Measurements from ENCODE around the gene BARHL1.

BARHL1 gene

DNA sequence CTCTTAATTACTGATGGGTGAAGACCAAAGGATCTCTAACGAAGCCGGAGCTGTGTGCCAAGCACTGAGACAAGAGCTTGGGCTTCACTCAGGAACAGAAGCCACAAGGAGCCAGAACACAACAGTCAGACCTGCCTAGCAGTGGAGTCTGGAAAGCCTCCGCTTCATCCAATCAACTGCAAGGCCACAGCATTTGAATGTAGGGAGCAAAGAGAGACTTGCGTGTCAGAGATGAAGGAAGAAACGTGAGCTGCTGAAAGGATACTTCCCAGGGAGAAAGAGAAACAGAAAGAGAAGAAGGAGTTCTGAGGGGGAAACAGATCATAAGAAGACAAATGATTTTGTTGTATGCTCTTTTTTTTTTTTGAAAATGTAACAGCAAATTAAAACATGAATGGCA is 43.9 kb downstream of the BARHL1 start:
- no peak for DNase-seq

DNA sequence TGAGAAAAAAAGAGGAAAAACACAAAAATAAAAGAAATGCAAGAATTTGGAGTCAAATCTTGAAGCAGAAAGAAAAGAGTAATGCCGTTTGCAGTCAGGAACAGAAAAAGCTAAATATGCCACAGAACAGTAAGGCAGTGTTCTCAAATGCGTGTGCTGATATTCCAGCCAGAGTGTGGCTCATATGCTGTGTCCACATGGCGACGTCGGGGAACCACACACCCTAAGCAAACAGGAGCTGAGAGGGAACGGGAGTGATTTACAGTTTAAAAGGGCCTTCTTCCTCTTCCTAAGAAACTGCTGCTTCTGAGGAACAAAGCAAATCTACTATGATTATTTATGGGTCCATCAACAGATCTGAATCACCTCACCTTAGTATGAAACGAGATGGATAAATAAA is 44.7 kb downstream of the BARHL1 start:
- DNase-seq: no peak

DNA sequence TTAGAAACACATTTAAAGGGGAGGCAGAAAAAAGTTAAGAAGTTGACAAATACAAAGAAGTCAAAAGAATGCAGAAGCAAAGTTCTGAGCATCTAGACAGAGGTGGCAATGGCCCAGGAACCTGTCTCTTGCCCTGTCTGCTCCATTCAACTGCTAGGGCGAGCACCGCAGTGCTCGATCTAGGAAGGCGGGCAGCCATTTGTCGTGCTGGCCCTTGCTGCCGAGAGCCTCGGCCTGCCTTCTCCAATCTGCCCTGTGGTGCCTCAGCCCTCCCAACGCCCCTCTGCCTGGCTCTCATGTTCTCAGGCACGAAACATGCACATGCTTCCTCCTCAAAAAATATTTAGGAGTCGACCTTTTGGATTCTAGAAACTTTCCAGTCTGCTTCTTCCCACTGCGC is 45.2 kb downstream of the BARHL1 start:
- no peak for DNase-seq

DNA sequence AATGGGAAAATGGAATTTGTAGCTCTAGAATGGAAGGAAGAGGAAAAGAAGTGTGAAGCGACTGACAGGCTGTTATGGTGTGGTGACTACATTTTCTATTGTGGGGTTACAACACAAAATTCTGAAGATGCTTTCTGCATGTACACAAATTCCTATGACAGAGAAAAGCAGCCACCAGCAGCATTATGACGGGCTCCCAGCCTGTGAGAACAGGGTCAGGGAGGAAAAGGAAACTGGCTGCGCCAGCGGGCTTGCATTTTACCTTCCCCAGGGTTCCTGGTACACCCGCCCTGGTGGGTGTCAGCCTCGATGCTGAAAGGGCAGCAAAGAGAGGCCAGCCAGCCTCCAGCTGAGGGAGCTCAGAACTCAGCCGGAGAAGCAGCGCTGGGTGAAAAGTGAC is 46.3 kb downstream of the BARHL1 start:
- DNase-seq: no peak

DNA sequence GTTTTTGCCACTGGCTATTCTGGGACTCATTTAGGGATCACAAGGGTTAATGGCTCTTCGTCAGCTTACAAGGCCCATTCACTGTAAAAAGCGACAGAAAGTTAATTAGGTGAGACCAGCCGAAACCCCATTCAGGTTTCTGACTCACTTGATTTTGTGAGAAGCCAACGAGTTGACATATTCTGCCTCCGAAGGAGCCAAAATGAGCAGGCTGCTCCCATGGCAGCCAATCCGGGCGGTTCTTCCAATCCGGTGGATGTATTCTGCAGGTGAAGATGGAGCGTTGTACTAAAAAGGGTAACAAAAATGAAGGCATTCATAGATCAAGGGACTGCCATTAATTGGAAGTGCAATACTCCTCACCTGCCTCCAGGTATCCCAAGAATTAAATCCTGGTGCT is 47.7 kb downstream of the BARHL1 start:
- DNase-seq: no peak

DNA sequence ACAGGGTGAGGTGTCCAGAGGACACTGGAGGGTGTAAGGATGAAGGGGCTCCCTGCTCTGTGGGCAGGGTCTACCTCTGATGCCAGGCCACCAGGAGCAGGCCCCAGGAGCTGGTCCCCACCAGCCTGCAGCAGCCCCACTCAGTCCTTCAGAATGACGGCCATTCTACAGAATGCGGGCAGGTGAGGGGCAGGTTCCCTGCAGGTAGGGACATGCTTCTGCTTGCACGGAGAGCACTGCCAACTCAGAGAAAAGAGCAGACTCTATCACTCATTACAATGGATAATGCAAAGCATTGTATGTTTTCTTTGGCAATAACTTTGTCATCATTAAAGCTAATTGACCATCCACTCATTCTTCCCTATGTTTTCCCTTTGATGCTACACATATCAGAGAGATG is 48.4 kb downstream of the BARHL1 start:
- DNase-seq: no peak

DNA sequence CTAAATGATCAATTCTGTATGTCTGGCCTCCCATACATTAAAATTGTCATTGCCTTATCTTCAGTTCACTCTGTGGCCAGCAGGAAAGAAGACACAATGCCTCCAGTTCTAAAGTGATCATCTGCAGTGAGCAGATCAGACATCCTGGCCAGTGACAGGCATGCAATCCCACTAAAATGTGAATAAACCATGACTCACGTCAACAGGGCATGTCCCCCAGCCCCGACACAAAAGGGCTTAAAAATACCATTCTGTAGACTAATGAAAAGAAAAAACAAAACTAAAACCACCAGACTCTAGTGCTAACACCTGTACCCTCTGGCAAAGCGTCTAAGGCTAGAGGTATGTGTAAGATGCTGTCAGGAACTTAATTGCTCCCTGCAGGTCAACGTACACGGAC is 48.9 kb downstream of the BARHL1 start:
- DNase-seq: no peak

DNA sequence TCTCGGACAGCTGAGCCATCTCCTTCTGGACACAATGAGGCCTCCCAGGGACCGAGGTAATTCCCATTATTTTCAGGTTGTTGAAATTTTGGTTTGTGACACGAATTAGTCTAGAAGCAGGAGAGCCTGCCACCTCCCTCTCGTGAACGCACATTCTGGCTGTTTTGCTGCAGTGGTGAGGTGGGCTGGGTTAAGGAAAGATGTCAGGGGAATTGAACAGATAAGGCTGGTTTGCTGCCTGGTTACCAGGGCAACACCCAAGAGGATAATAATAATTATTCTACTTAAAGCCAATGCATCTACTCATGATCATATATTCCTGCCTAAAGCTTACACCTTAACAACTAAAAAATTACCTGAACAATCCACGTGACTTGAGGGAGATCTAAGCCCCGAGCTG is 49.3 kb downstream of the BARHL1 start:
- DNase-seq: no peak

DNA sequence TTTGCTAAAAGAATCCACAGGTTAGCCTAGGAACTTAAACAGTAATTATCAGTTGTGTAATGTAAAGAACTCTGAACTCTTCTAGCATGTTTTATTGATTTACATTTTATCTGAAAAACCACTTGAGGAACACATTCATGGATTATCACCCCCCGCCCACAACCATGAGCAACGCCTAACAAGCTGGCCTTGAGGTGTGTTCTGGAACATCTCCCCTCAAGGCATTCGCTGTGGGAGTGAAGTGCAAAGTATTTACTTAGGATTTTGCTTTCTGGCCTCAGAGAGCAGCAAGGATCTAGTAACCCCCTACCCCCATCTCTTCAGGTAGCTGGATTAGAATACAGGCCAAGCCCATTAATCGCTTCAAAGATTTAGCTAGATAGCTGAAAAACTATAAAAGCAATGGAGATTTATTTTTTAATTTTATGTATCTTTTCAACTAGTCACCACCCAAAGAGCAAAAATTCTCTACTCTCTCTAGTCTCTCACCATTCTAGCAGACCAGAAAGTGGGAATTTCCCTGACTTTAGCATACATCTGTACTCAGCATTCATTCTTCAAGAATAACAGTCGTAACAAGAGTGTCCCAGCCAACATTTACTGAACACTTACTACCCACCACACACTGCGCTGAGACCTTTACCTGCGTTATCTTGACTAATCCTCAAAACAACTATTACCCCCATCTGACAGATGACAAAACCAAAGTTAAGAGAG is 50.2 kb downstream of the BARHL1 start:
- DNase-seq: no peak

DNA sequence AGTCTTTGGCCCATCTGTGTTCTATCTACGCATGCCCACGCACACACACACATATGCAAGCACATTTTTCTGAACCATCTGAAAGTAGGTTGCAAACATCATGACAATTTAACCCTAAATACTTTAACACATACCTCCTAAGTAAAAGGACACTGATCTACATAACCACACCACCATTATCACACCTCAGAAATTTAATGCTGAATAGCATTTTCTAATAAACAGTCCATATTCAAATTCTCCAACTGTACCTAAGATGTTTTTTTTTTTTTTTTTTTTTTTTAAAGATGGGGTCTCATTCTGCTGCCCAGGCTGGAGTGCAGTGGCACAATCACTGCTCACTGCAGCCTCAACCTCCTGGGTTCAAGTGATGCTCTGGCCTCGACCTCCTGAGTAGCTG is 51.9 kb downstream of the BARHL1 start:
- DNase-seq: no peak

DNA sequence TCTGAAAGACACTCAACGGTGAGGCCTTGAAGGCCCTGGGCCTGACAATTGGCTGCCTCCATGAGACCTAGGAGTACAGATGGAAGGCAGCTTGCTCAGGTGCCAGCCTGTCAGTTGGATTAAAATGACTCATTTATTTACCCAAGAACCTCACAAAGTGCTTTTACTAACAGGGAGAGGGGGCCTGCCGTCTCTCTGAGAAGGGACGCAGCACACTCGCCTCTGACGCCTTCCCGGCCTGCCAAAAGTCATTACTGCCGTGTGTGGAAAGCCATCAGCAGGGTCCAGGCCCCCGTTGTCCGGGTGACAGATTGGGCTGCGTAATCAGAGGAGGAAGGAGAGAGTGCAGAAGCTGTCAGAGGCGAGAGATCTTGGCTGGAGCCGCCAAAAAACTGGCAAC is 54.9 kb downstream of the BARHL1 start:
- peak; percentile 81 for DNase-seq

DNA sequence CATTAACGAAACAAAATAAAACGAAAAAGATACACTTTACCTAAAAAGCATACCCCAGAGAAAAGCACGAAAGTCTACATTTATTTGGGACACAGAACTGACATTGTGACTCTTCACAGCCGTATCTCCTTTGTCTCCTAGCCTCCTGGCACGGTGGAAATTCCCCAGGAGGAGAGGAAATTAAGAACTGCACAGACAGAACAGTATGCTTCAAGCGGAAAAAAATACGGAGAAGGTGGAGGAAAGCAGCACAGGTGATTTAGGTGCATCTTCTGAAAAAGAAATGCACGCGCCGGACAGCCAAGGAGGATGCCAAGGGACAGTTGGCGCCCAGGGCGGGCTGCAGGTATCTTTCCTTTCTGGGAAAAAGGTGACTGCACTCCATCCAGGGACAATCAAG is 55.4 kb downstream of the BARHL1 start:
- DNase-seq: no peak

DNA sequence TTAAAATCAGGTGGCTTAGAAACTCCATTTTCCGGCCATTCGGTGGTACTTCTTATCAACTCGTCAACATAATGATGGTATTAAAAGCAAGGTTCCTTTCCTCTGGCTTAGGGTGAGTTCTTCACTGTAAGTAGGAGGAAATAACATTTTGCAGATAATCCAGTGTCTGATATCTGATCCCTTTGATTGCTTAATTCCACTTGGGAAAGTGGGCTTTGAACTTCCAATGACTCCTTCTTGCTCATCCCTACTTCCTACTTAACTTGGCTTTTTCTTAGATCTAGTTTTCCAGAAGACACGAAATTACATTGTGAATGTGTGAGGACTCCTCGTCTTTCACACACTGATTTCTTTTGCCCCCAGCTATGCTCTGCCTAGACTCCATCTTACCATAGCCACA is 55.8 kb downstream of the BARHL1 start:
- no peak for DNase-seq

DNA sequence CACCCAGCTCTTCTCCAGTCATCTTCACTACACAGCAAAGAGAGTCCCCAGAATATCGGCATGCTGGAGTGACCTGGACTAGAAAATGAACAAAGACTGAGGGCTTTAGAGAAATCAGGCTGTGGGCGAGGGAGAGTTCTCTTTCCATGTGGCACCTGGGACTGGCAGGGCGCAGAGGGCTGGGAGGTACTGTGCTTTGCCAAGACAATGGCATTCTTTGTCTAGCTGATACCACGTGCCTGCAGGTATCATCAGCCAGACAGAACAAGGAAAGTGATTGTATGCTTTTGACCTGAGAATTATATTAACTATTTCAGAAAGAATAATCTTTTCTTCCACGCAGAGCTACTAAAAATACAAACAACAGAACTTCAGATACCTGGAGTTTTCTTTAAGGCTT is 56.9 kb downstream of the BARHL1 start:
- no peak for DNase-seq

Measured in NCI-H2171 (cell line).